K562 (cell line): Measurements from ENCODE around the gene PI4KA.
"Not testable (repeated sequence)": the region's sequence is repeated elsewhere in the genome, so short reads cannot be mapped to it uniquely, and the experiment has no call there.

Source experiments
- ARHGAP35 ChIP-seq: fragments of 450-650 bp; IDR thresholded peaks from 2 replicates; pipeline ENCODE4 v1.6.1; 2018; ENCODE audit not compliant: partially characterized antibody
- CTCF ChIP-seq, 3 experiments: IDR thresholded peaks in 2 of 3; conservative IDR thresholded peaks in 1 of 3; 2 replicates each; pipeline ENCODE4 v1.5.1; 2011 to 2012; ENCODE audit warnings: low read length in 3 of 3, mild to moderate bottlenecking in 3 of 3, control low read depth in 2 of 3, improper control_type of control experiment in 1 of 3, inconsistent platforms in 1 of 3, low read depth in 1 of 3, mixed read lengths in 1 of 3, moderate library complexity in 1 of 3; ENCODE audit not compliant: insufficient read depth in 2 of 3
- EP300 ChIP-seq: IDR thresholded peaks from 2 replicates; pipeline ENCODE4 v1.6.1; 2012; ENCODE audit warnings: low read length, improper control_type of control experiment
- MAX ChIP-seq: sonication (generic); formaldehyde crosslinking; IDR thresholded peaks from 2 replicates; pipeline ENCODE4 v1.9.0; 2022; ENCODE audit warnings: mild to moderate bottlenecking, missing genetic modification reagents
- POLR2B ChIP-seq: fragments of 450-650 bp; IDR thresholded peaks from 2 replicates; pipeline ENCODE4 v1.6.1; 2018; ENCODE audit warnings: low read depth; ENCODE audit not compliant: partially characterized antibody
- PRMT5 ChIP-seq: sonication (generic); formaldehyde crosslinking; IDR thresholded peaks from 2 replicates; pipeline ENCODE4 v1.5.0; 2020; ENCODE audit warnings: missing genetic modification reagents
- RFX5 ChIP-seq: IDR thresholded peaks from 2 replicates; pipeline ENCODE4 v1.6.1; 2011; ENCODE audit warnings: low read depth, mild to moderate bottlenecking, improper control_type of control experiment, low read length
- ZNF146 ChIP-seq: IDR thresholded peaks from one replicate; pipeline ENCODE4 v1.6.1; 2018; ENCODE audit warnings: missing compliant biosample characterization; ENCODE audit not compliant: unreplicated experiment
- ZNF408 ChIP-seq: fragments of 250-450 bp; sonication (Bioruptor Pico); IDR thresholded peaks from 2 replicates; pipeline ENCODE4 v1.4.0; 2020; ENCODE audit warnings: low read depth, mild to moderate bottlenecking, moderate library complexity

- not testable (repeated sequence) for TF ChIP-seq MAX (CRISPR knock-in tag); PRMT5; CTCF (IDR thresholded peaks at IDR 0.05 in 2 of 3, conservative IDR thresholded peaks at IDR 0.05 in 1 of 3; ENCODE audit: insufficient read depth in 2 of 3, low read depth in 1 of 3, low read length in 3 of 3); ZNF408; RFX5; ZNF146 (CRISPR knock-in tag); ARHGAP35; POLR2B; EP300
These were observed 190.4 kb downstream of the PI4KA start for GRCh38 chr22:20668226-20668625.
